Osteocyte (in vitro differentiated cells): Measurements from ENCODE around the gene GAD1. TPM values are rescaled to one million over a fixed set of nuclear protein-coding genes. Genes with fewer than 3 reads are reported as not detected.
A peak's percentile ranks its signal among the peaks of the same experiment; 100 is the strongest.

Experiments used
- DNase-seq: peaks from one replicate; pipeline ENCODE4 v3.0.0; 2021; ENCODE audit warnings: mixed read lengths; ENCODE audit not compliant: unreplicated experiment; ENCODE audit errors: extremely low spot score
- H3K27ac Mint-ChIP-seq: one replicate; pipeline ENCODE4 v1.8.0; 2021; ENCODE audit warnings: mild to moderate bottlenecking, mixed read lengths; ENCODE audit not compliant: unreplicated experiment
- H3K27me3 Mint-ChIP-seq: one replicate; pipeline ENCODE4 v1.8.0; 2021; ENCODE audit warnings: mixed read lengths; ENCODE audit not compliant: unreplicated experiment
- H3K36me3 Mint-ChIP-seq: one replicate; pipeline ENCODE4 v1.8.0; 2021; ENCODE audit warnings: mixed read lengths; ENCODE audit not compliant: unreplicated experiment
- H3K4me1 Mint-ChIP-seq: one replicate; pipeline ENCODE4 v1.8.0; 2021; ENCODE audit warnings: mixed read lengths; ENCODE audit not compliant: unreplicated experiment
- H3K4me3 Mint-ChIP-seq: one replicate; pipeline ENCODE4 v1.8.0; 2021; ENCODE audit warnings: mild to moderate bottlenecking, moderate library complexity, mixed read lengths; ENCODE audit not compliant: unreplicated experiment
- H3K9me3 Mint-ChIP-seq: one replicate; pipeline ENCODE4 v1.8.0; 2021; ENCODE audit warnings: mixed read lengths; ENCODE audit not compliant: unreplicated experiment
- total RNA-seq: library from RNA; stranded (reverse); gene quantifications from 2 replicates; pipeline ENCODE4 v1.2.1, GENCODE V29; 2021
- TF ChIP-seq, protein P1 (sequence below): fragments of 200-600 bp; sonication (generic); IDR thresholded peaks from 2 replicates; pipeline ENCODE4 v1.5.0; 2021; ENCODE audit warnings: antibody characterized with exemption, mild to moderate bottlenecking, moderate library complexity

The GAD1 gene
- total RNA-seq, 1 donor from 2014 or later, result not detected

DNA sequence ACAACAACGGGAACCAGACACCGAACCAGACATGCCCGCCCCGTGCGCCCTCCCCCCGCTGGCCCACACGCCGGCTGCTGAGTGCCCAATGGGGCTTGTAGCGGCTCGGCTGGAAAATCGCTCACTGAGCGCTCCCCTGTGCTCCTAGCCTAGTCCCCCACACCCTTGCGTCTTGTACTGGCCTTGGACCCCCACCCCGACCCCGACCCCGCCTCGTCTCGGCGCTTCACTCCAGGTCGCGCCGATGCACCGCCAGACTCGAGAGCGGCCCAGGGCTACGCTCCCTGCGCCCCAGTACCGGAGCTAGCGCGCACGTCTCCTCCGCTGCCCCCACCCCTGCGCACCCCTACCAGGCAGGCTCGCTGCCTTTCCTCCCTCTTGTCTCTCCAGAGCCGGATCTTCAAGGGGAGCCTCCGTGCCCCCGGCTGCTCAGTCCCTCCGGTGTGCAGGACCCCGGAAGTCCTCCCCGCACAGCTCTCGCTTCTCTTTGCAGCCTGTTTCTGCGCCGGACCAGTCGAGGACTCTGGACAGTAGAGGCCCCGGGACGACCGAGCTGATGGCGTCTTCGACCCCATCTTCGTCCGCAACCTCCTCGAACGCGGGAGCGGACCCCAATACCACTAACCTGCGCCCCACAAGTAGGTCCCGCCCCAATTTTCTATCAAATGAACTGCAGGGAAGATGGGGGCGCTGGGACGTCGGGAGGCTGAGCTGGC, 1.5 kb downstream of the GAD1 start:
- no peaks in the 10 kb centered on the region for H3K36me3 Mint-ChIP-seq
- H3K4me1 Mint-ChIP-seq, result peaks cover 56% of the 10 kb centered on the region
- H3K9me3 Mint-ChIP-seq, result no peaks in the 10 kb centered on the region
- H3K27ac Mint-ChIP-seq, result no peak overlapping the region
- peak overlapping the region; percentile 64 for H3K4me3 Mint-ChIP-seq
- TF ChIP-seq, protein P1, sequence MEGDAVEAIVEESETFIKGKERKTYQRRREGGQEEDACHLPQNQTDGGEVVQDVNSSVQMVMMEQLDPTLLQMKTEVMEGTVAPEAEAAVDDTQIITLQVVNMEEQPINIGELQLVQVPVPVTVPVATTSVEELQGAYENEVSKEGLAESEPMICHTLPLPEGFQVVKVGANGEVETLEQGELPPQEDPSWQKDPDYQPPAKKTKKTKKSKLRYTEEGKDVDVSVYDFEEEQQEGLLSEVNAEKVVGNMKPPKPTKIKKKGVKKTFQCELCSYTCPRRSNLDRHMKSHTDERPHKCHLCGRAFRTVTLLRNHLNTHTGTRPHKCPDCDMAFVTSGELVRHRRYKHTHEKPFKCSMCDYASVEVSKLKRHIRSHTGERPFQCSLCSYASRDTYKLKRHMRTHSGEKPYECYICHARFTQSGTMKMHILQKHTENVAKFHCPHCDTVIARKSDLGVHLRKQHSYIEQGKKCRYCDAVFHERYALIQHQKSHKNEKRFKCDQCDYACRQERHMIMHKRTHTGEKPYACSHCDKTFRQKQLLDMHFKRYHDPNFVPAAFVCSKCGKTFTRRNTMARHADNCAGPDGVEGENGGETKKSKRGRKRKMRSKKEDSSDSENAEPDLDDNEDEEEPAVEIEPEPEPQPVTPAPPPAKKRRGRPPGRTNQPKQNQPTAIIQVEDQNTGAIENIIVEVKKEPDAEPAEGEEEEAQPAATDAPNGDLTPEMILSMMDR, result no peak
- H3K27me3 Mint-ChIP-seq, result peaks cover 92% of the 10 kb centered on the region
- no peak for DNase-seq

DNA sequence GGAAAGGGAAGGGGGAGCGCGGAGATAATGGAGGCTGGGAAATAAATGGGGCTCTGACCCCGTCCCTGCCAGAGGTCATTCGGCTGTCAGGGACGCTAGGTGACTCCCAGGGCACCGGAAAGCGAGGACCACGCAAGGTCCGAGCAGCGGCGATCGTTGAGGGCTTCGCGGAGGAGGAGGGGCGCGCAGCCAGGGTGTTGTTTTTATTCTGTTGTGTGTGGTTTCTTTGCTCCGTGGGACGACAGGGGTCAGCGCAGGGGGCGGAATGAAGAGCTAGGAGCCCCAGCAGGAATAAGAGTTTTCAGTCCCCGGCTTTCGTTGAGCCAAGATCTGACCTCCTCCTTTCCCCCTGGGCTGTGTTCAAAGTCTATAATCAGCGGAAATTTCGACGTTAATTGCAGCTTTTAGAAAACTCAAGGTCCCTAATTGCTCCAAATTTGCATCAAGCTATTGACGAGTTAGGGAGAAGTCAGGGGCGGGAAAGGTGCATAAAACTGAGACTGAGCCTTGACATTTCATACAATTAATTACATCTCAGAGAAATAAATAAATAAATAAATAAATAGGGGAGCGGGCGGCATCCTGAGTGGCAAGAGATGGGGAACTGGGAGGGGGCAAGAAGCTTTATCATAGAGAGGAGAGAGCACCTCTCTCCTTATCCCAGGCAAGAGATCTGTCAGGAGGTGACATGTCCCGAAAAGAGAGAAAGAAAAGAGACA, 2.2 kb downstream of the GAD1 start:
- DNase-seq, result no peak
- peaks cover 88% of the 10 kb centered on the region for H3K27me3 Mint-ChIP-seq
- no peaks in the 10 kb centered on the region for H3K9me3 Mint-ChIP-seq
- no peaks in the 10 kb centered on the region for H3K36me3 Mint-ChIP-seq
- peaks cover 57% of the 10 kb centered on the region for H3K4me1 Mint-ChIP-seq
- TF ChIP-seq, protein P1, result no peak
- no peak overlapping the region for H3K27ac Mint-ChIP-seq
- peak overlapping the region; percentile 22 for H3K4me3 Mint-ChIP-seq

DNA sequence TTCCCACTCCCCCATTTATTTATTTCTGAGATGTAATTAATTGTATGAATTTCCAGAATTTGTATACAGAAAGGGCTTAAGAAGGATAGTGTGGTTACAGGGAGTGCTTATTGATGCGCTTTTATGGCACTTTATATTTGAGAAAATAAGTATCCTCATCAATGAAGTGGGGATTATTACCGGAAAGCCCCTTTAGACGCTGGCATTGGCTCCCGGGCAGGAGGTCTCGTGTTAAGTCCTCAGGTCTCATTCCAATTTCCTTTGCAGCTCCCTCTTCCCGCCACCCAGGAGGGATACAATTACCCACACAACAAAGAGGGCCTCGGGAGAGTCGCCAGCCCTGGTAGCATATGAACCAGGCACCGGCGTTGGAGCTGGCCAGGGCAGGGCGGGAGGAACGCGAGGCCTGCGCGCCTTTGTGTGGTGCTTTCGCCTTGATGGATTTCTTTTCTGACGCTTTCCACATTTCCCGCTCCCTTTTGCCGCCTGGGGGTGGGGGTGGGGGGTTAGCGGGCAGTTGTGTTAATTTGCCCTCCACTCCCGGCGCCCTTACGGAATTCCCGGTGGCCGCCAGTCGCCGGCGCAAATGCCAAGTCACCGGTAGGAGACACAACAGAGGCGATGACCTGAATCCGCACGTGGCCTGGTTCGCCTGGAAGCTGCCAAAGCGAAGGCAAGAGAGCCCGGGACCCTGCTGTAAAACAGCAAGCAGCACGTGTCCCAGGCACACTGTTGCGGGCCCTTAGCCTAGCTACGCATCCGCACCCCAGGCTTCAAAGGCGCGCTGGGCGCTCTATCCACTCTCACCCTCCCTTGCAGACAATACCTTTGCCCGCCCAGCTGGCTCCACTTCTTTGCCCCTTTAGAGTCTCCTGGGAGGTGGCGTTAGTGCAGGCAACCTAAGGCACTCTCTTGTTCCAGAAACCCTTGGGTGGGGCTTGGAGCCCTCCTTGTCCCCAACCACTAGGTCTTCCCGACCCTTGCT, 3.3 kb downstream of the GAD1 start:
- H3K9me3 Mint-ChIP-seq, result no peaks in the 10 kb centered on the region
- no peaks in the 10 kb centered on the region for H3K36me3 Mint-ChIP-seq
- H3K4me3 Mint-ChIP-seq, result no peak overlapping the region
- peaks cover 55% of the 10 kb centered on the region for H3K4me1 Mint-ChIP-seq
- peaks cover 88% of the 10 kb centered on the region for H3K27me3 Mint-ChIP-seq
- H3K27ac Mint-ChIP-seq, result no peak overlapping the region
- TF ChIP-seq, protein P1, result no peak
- no peak for DNase-seq

DNA sequence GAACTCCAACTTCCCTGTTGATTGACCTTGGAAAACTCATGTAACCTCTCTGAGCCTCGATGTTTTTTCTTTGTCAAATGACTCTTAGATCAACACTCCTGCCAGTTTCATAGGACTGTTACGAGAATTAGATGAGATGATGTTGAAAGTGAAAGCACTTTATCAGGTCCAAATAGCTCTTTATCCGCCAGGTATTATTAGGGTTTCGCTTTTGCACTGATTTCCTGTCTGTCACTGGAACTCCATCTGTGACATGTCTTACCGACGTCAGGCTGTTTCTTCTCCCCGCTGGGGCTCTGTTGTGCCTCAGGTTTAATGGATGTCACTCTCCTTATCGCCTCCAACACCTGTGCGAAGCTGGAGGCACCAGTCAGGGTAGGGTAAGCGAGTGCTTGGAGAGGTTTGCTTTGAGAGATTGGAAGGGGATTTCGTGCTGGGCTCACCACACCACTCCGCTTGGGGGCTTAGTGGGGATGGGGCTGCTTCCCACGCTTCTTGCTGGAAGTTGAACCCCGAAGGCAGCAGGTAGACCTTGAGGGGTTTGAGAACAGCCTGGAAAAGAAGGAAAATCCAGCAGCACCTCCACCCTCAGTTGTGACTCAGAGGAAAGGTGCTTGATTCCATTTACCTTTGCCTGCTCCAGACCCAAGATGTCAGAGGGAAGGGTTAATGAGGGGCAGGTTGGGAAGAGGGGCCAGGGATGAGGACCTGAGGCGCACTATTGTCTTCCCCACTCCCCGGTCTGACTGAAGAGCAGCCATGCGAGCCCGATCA, 4.3 kb downstream of the GAD1 start:
- Mint-ChIP-seq H3K9me3 (no peaks in the 10 kb centered on the region), H3K4me3 (peak overlapping the region; percentile 16), H3K27ac (no peak overlapping the region), H3K4me1 (peaks cover 49% of the 10 kb centered on the region), H3K27me3 (peaks cover 89% of the 10 kb centered on the region), H3K36me3 (no peaks in the 10 kb centered on the region)
- no peak for DNase-seq
- TF ChIP-seq, protein P1, result no peak
